NT2/D1 (cell line): ENCODE measurements around the gene SLC27A4.

Experiments used
- YY1 ChIP-seq: IDR thresholded peaks from 2 replicates; pipeline ENCODE4 v1.6.1; 2011; ENCODE audit not compliant: insufficient read length, insufficient read depth
- ZNF274 ChIP-seq: IDR thresholded peaks from 2 replicates; pipeline ENCODE4 v1.6.1; 2011; ENCODE audit warnings: mild to moderate bottlenecking, low read depth, low read length

DNA sequence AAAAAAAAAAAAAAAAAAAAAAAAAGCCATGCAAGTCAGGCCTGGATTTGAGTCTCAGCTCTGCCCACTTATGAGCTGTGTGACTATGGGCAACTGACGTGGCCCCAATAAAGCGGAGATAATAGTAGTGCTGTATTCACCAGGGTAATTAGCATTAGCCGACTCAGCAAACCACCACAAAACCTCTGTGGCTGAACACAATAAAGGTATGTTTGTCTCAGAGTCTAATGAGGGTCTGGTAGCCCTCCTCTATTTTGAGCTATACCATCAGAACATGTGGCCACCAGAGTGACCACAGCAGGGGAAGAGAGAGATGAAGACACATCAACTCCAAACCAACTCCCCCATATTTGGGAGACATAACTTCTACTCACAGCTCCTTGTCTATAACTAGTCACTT, 48.3 kb upstream of the SLC27A4 start:
- TF ChIP-seq ZNF274 (no peak), YY1 (no peak)
